HepG2 (cell line): ENCODE measurements around the gene ARPC1B. TPM values are rescaled to one million over a fixed set of nuclear protein-coding genes. Genes with fewer than 3 reads are reported as not detected.

ENCODE experiments used
- CEBPB ChIP-seq: IDR thresholded peaks from 2 replicates; pipeline ENCODE4 v1.6.1; 2011; ENCODE audit warnings: low read depth, low read length, improper control_type of control experiment, borderline replicate concordance
- FOXA3 ChIP-seq: IDR thresholded peaks from 2 replicates; pipeline ENCODE4 v1.6.1; 2016; ENCODE audit warnings: missing genetic modification reagents, missing compliant biosample characterization
- GATAD1 ChIP-seq: IDR thresholded peaks from 2 replicates; pipeline ENCODE4 v1.6.1; 2016; ENCODE audit warnings: missing genetic modification reagents, missing compliant biosample characterization
- HINFP ChIP-seq: sonication (generic); formaldehyde crosslinking; IDR thresholded peaks from 2 replicates; pipeline ENCODE4 v1.4.0; 2020; ENCODE audit warnings: low read depth, mild to moderate bottlenecking, missing genetic modification reagents
- IRF2 ChIP-seq: IDR thresholded peaks from 2 replicates; pipeline ENCODE4 v1.6.1; 2018; ENCODE audit warnings: missing genetic modification reagents, missing compliant biosample characterization
- KLF15 ChIP-seq: sonication (generic); formaldehyde crosslinking; IDR thresholded peaks from 2 replicates; pipeline ENCODE4 v1.8.1; 2023; ENCODE audit warnings: borderline replicate concordance, mild to moderate bottlenecking, inconsistent platforms, missing genetic modification reagents, mixed read lengths
- MAZ ChIP-seq, 2 experiments: sonication (generic) in 1 of 2; formaldehyde crosslinking in 1 of 2; IDR thresholded peaks; 2 replicates each; pipeline versions ENCODE4 v1.5.0 to v1.6.1; 2012 to 2020; ENCODE audit warnings: low read depth in 2 of 2, mild to moderate bottlenecking in 2 of 2, borderline replicate concordance in 1 of 2, improper control_type of control experiment in 1 of 2, low read length in 1 of 2, missing genetic modification reagents in 1 of 2, moderate library complexity in 1 of 2
- MYPOP ChIP-seq: sonication (generic); formaldehyde crosslinking; IDR thresholded peaks from 2 replicates; pipeline ENCODE4 v1.8.1; 2023; ENCODE audit warnings: mild to moderate bottlenecking, moderate library complexity, missing genetic modification reagents
- PBX3 ChIP-seq: sonication (generic); formaldehyde crosslinking; IDR thresholded peaks from 2 replicates; pipeline ENCODE4 v1.8.1; 2023; ENCODE audit warnings: missing genetic modification reagents, inconsistent platforms, borderline replicate concordance
- SALL1 ChIP-seq: sonication (generic); formaldehyde crosslinking; IDR thresholded peaks from 2 replicates; pipeline ENCODE4 v1.8.0; 2022; ENCODE audit warnings: mild to moderate bottlenecking, missing genetic modification reagents
- SNAPC4 ChIP-seq: sonication (generic); formaldehyde crosslinking; IDR thresholded peaks from 2 replicates; pipeline ENCODE4 v1.4.0; 2020; ENCODE audit warnings: mild to moderate bottlenecking, missing genetic modification reagents
- ZNF12 ChIP-seq: sonication (generic); formaldehyde crosslinking; IDR thresholded peaks from 2 replicates; pipeline ENCODE4 v1.5.0; 2020; ENCODE audit warnings: missing genetic modification reagents
- ZNF331 ChIP-seq: sonication (generic); formaldehyde crosslinking; IDR thresholded peaks from 2 replicates; pipeline ENCODE4 v1.4.0; 2020; ENCODE audit warnings: missing genetic modification reagents
- ZNF800 ChIP-seq: sonication (generic); formaldehyde crosslinking; IDR thresholded peaks from 2 replicates; pipeline ENCODE4 v1.4.0; 2020; ENCODE audit warnings: missing genetic modification reagents
- polyA plus RNA-seq, 8 experiments: library from polyadenylated mRNA; depleted of rRNA in 3 of 8; stranded (reverse) in 7 of 8; unstranded in 1 of 8; fragments of >200 nt; fragmentation: Illumina TruSeq in 4 of 8; extraction: Trizol in 4 of 8; gene quantifications; 2 replicates each; pipeline versions ENCODE4 v1.2.1 to v1.2.3, GENCODE V29; 2011 to 2016; ENCODE audit warnings: low read depth in 4 of 8, missing spikeins in 1 of 8, mixed read lengths in 1 of 8; ENCODE audit not compliant: insufficient read depth in 1 of 8
- total RNA-seq, 5 experiments: library from RNA; depleted of rRNA; stranded (reverse); fragments of >200 nt; fragmentation: Illumina TruSeq; extraction: Trizol; gene quantifications; 2 replicates each; pipeline ENCODE4 v1.2.3, GENCODE V29; 2016; ENCODE audit warnings: low read depth in 1 of 5
- TF ChIP-seq, protein P1 (sequence below): sonication (generic); formaldehyde crosslinking; IDR thresholded peaks from 2 replicates; pipeline ENCODE4 v1.5.1; 2020; ENCODE audit warnings: mild to moderate bottlenecking, moderate library complexity, missing genetic modification reagents

The ARPC1B gene
- total and polyA plus RNA-seq, 2 of the 13 experiments (the other 11 are each of a cell fraction or from before 2014, with no cell fraction given) = 72.9 to 89.1 TPM

DNA sequence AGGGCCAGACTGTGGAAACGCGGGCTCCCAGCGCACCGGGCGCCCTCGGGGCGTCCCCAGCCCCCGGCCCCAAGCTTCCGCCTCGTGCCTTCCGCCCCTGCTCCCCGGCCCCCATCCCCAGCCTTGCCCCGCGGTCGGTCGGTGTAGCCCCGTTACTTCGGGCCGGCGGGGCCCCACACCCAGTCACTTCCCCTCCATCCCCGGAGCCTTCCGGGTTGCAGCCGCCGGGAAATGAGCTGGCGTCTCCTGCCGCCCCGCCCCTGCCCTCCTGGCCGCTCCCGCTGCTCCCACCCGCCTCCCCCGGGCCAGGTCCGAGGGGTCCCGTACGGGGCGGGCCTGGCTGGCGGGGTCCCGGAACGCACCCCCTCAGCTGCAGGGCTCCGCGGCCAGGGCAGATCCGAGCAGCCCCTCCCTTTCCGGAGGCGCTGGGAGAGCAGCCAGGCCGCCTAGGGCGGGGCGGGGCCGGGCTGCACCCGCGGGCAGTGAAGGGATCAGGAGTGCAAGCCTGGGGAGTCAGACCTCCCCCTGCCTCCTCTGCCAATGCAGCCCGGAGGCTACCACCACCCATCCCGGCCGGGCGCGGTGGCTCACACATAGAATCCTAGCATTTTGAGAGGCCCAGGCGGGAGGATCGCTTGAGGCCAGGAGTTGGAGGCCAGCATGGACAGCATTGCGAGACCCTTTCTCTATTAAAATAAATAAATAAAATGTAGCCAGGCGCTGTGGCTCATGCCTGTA is 709 bp downstream of the ARPC1B start (continued):
- TF ChIP-seq ZNF800 = no peak
- TF ChIP-seq GATAD1 (CRISPR knock-in tag) = 0 out of 2 replicates have a peak, but pooled peaks have one; percentile 31
- TF ChIP-seq, protein P1, sequence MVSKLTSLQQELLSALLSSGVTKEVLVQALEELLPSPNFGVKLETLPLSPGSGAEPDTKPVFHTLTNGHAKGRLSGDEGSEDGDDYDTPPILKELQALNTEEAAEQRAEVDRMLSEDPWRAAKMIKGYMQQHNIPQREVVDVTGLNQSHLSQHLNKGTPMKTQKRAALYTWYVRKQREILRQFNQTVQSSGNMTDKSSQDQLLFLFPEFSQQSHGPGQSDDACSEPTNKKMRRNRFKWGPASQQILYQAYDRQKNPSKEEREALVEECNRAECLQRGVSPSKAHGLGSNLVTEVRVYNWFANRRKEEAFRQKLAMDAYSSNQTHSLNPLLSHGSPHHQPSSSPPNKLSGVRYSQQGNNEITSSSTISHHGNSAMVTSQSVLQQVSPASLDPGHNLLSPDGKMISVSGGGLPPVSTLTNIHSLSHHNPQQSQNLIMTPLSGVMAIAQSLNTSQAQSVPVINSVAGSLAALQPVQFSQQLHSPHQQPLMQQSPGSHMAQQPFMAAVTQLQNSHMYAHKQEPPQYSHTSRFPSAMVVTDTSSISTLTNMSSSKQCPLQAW = no peak
- TF ChIP-seq PBX3 (CRISPR knock-in tag) = no peak
- TF ChIP-seq HINFP (CRISPR knock-in tag) = no peak
- TF ChIP-seq IRF2 (CRISPR knock-in tag) = no peak; the same call in 1 of the 2 replicates
- no peak for TF ChIP-seq SNAPC4 (CRISPR knock-in tag)
- no peak for TF ChIP-seq ZNF12 (CRISPR knock-in tag)
- TF ChIP-seq FOXA3 (CRISPR knock-in tag) = no peak
- peak; percentile 35; the same call in 1 of the 2 replicates for TF ChIP-seq SALL1 (CRISPR knock-in tag)
- no peak for TF ChIP-seq KLF15 (CRISPR knock-in tag)
- no peak for TF ChIP-seq CEBPB
- no peak for TF ChIP-seq MYPOP
- TF ChIP-seq MAZ (IDR thresholded peaks at IDR 0.05; ENCODE audit: borderline replicate concordance, low read depth, low read length) = peak; percentile 49
- peak; percentile 63; the same call in 1 of the 2 replicates for TF ChIP-seq MAZ (CRISPR knock-in tag; IDR thresholded peaks at IDR 0.05; ENCODE audit: low read depth)
- TF ChIP-seq ZNF331 (CRISPR knock-in tag) = no peak
